Measurements from ENCODE around the gene UBE2V1. TPM values are rescaled to one million over a fixed set of nuclear protein-coding genes. Genes with fewer than 3 reads are reported as not detected.

UBE2V1 gene
- total and polyA plus RNA-seq, 2 donors (not counting 3 experiments of a cell fraction or from before 2014, with no cell fraction given) = 145 to 156 TPM

DNA sequence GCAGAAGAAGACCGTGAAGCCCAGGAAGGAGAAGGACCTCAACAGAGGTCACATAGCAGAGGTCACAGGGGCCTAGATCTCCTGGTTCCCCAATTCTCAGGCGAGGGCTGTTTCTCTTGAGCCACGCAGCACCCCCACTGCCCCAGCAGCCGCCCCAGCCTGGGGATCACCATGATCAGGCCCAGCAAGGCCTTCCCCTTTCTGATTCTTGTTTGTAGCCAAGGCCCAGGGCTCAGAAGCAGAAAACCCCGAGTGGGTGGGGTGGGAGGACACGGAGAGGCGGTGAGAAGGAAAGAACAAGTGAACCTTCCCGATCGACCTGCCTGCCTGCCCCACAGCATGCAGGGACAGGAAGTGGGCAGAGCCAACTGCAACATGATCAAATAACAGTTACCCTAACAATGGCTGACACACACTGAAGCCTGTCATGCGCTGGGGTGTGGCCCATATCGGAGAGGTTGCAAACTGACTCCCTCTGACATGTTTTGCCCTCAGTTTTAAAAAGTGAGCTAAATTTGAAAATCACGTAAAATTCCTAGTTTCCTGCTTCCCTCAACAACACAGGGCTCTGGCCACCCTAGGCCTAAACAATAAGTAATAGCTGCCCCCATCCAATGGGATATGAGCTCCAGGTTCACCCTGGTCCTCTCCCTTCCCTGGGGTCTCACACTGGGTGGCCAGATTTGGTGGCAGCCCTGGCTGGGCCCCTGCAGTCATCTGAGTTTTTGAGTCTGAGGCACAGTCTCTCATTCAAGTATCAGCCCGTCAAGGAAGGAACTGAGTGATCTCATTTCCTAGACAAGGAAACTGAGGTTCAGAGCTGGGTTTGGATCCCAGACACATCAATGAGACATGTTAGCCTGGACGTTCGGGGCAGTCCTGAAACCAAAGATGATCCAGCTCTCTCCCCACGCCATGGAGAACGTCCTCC, 34.0 kb upstream of the UBE2V1 start:
- peak; percentile 98 for FAIRE-seq
- peak; percentile 84 for DNase-seq (ENCODE audit: low read depth, low spot score)
- TF ChIP-seq GATA2 (IDR thresholded peaks at IDR 0.05; ENCODE audit: insufficient read depth, insufficient read length, low read depth, low read length) (no peak), MYC (IDR thresholded peaks at IDR 0.05; ENCODE audit: low read depth, low read length) (peak; percentile 86), POLR2A (IDR thresholded peaks at IDR 0.05; ENCODE audit: low read depth, low read length) (peak; percentile 83), JUN (IDR thresholded peaks at IDR 0.05; ENCODE audit: borderline replicate concordance, insufficient read depth, insufficient read length, low read depth) (peak; percentile 69), EZH2 (IDR thresholded peaks at IDR 0.05; ENCODE audit: borderline replicate concordance, low read depth, low read length, severe bottlenecking) (no peak), FOS (IDR thresholded peaks at IDR 0.05; ENCODE audit: borderline replicate concordance, insufficient read depth, low read length) (no peak), POLR2AphosphoS5 (IDR thresholded peaks at IDR 0.05; ENCODE audit: insufficient read depth, low read depth, low read length) (peak; percentile 78)
- TF ChIP-seq, protein P1, sequence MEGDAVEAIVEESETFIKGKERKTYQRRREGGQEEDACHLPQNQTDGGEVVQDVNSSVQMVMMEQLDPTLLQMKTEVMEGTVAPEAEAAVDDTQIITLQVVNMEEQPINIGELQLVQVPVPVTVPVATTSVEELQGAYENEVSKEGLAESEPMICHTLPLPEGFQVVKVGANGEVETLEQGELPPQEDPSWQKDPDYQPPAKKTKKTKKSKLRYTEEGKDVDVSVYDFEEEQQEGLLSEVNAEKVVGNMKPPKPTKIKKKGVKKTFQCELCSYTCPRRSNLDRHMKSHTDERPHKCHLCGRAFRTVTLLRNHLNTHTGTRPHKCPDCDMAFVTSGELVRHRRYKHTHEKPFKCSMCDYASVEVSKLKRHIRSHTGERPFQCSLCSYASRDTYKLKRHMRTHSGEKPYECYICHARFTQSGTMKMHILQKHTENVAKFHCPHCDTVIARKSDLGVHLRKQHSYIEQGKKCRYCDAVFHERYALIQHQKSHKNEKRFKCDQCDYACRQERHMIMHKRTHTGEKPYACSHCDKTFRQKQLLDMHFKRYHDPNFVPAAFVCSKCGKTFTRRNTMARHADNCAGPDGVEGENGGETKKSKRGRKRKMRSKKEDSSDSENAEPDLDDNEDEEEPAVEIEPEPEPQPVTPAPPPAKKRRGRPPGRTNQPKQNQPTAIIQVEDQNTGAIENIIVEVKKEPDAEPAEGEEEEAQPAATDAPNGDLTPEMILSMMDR (IDR thresholded peaks at IDR 0.05; ENCODE audit: extremely low read depth in 1 of 2, insufficient read depth in 1 of 2, low read depth in 1 of 2, low read length in 2 of 2) = no peak
- TF ChIP-seq, protein P2, sequence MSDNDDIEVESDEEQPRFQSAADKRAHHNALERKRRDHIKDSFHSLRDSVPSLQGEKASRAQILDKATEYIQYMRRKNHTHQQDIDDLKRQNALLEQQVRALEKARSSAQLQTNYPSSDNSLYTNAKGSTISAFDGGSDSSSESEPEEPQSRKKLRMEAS (IDR thresholded peaks at IDR 0.05; ENCODE audit: insufficient read depth, insufficient read length) = peak; percentile 51
- H3K9ac ChIP-seq (replicated peaks; ENCODE audit: extremely low read depth, insufficient read depth, low read length) = peak overlapping the region; percentile 85
- peak overlapping the region; percentile 96 for H3K27ac ChIP-seq (ENCODE audit: insufficient read depth, low read depth, low read length)
- H3K9me1 ChIP-seq (replicated peaks; ENCODE audit: control insufficient read depth, extremely low read depth, insufficient read depth, low read length) = no peaks in the 10 kb centered on the region
- intact Hi-C loops (cut with micrococcal nuclease) = loop anchor here (1.0 kb wide), 1 partner anchor 19 kb away; no protein-coding TSS in a partner anchor
- ChIA-PET CTCF (interaction anchor here (0.9 to 3.4 kb wide), 10 partner anchors 9 to 168 kb away, joined by 3 to 27 read pairs (median 7); no protein-coding TSS in a partner anchor), POLR2A (interaction anchor here (0.6 to 1.7 kb wide), 3 partner anchors 27 to 383 kb away, joined by 4 to 6 read pairs (median 5); partner anchors contain the start of gene SNAI1)
- peaks cover 82% of the 10 kb centered on the region for H3K4me1 ChIP-seq (ENCODE audit: control insufficient read depth, extremely low read depth, insufficient read depth, low read length)
- peak overlapping the region in 1 of 3 experiments; percentile 14 for H3K4me3 ChIP-seq (replicated peaks in 1 of 3; ENCODE audit: insufficient read depth in 1 of 3, low read depth in 1 of 3, low read length in 3 of 3)
- dilution Hi-C loops (cut with MboI; ENCODE audit: extremely low pct_ligation_motif_present, low sequenced_read_pairs) = no loop called here
- BruUV-seq (replicated peaks) = TSS peak; percentile 54
- H3K9me3 ChIP-seq (replicated peaks; ENCODE audit: control insufficient read depth, insufficient read depth, low read length) = no peaks in the 10 kb centered on the region
- no peaks in the 10 kb centered on the region for H4K20me1 ChIP-seq (replicated peaks; ENCODE audit: control insufficient read depth, extremely low read depth, insufficient read depth, low read length)
- no peak overlapping the region for H2AFZ ChIP-seq (ENCODE audit: low read depth, low read length)
- no peaks in the 10 kb centered on the region for H3K27me3 ChIP-seq (ENCODE audit: control insufficient read depth in 2 of 2, insufficient read depth in 2 of 2, low read length in 2 of 2)
- peak overlapping the region; percentile 68 for H3K4me2 ChIP-seq (ENCODE audit: insufficient read depth, low read length)
- H3K36me3 ChIP-seq (ENCODE audit: control insufficient read depth in 2 of 2, extremely low read depth in 1 of 2, insufficient read depth in 2 of 2, low read length in 2 of 2) = peaks cover 10 to 15% of the 10 kb centered on the region in 2 experiments
- H3K79me2 ChIP-seq (ENCODE audit: control insufficient read depth, insufficient read depth, low read length) = peaks cover 79% of the 10 kb centered on the region

All from endothelial cell of umbilical vein (primary cell).